ENCODE data around the gene PCDHGB6.

DNA sequence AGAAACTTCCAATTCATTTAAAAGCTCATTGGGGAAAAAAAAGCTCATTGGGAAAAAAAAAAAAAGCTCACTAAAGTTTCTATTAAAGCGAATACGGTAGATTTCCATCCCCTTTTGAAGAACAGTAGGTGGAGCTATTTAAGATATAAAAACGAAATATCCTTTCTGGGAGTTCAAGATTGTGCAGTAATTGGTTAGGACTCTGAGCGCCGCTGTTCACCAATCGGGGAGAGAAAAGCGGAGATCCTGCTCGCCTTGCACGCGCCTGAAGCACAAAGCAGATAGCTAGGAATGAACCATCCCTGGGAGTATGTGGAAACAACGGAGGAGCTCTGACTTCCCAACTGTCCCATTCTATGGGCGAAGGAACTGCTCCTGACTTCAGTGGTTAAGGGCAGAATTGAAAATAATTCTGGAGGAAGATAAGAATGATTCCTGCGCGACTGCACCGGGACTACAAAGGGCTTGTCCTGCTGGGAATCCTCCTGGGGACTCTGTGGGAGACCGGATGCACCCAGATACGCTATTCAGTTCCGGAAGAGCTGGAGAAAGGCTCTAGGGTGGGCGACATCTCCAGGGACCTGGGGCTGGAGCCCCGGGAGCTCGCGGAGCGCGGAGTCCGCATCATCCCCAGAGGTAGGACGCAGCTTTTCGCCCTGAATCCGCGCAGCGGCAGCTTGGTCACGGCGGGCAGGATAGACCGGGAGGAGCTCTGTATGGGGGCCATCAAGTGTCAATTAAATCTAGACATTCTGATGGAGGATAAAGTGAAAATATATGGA is 22.7 kb downstream of the PCDHGB6 start, which contains the start of gene PCDHGA12:
- TF ChIP-seq EP300 (IDR thresholded peaks at IDR 0.05) (no peak), POLR2A (IDR thresholded peaks at IDR 0.05) (no peak)
- TF ChIP-seq, protein P1, sequence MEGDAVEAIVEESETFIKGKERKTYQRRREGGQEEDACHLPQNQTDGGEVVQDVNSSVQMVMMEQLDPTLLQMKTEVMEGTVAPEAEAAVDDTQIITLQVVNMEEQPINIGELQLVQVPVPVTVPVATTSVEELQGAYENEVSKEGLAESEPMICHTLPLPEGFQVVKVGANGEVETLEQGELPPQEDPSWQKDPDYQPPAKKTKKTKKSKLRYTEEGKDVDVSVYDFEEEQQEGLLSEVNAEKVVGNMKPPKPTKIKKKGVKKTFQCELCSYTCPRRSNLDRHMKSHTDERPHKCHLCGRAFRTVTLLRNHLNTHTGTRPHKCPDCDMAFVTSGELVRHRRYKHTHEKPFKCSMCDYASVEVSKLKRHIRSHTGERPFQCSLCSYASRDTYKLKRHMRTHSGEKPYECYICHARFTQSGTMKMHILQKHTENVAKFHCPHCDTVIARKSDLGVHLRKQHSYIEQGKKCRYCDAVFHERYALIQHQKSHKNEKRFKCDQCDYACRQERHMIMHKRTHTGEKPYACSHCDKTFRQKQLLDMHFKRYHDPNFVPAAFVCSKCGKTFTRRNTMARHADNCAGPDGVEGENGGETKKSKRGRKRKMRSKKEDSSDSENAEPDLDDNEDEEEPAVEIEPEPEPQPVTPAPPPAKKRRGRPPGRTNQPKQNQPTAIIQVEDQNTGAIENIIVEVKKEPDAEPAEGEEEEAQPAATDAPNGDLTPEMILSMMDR (IDR thresholded peaks at IDR 0.05) = no peak
